Body of pancreas (tissue), 4 donors: ENCODE data around the gene ARHGEF25.
A peak's percentile ranks its signal among the peaks of the same experiment; 100 is the strongest.

Experiments used
- CTCF ChIP-seq, 7 experiments: fragments of 450-650 bp in 4 of 7; fragments of 200-600 bp in 3 of 7; sonication (generic) in 3 of 7; IDR thresholded peaks; one replicate each; pipeline ENCODE4 v1.5.1; 2016 to 2019; ENCODE audit warnings: antibody characterized with exemption in 7 of 7
- POLR2A ChIP-seq, 3 donors: fragments of 450-650 bp; IDR thresholded peaks; one replicate each; pipeline ENCODE4 v1.6.1; 2016; ENCODE audit warnings: antibody characterized with exemption in 3 of 3, mild to moderate bottlenecking in 2 of 3

GRCh38 chr12:57632958-57633840 lies 22.0 kb downstream of the ARHGEF25 start, which contains the start of gene B4GALNT1:
- TF ChIP-seq CTCF (IDR thresholded peaks at IDR 0.05) (peak; percentile 83 to 96 (median 86)), POLR2A (IDR thresholded peaks at IDR 0.05) (no peak)
